ENCODE data around the gene SPATA6. TPM values are rescaled to one million over a fixed set of nuclear protein-coding genes. Genes with fewer than 3 reads are reported as not detected.
"Not testable (repeated sequence)": the region's sequence is repeated elsewhere in the genome, so short reads cannot be mapped to it uniquely, and the experiment has no call there.

SPATA6 gene
- total and polyA plus RNA-seq, 2 of the 13 experiments (the other 11 are each of a cell fraction or from before 2014, with no cell fraction given), result 0.81 to 3.3 TPM

- no peak for TF ChIP-seq SNAPC4 (CRISPR knock-in tag; IDR thresholded peaks at IDR 0.05)
- no peak for TF ChIP-seq NCOA2 (CRISPR knock-in tag; IDR thresholded peaks at IDR 0.05)
- no peak for TF ChIP-seq PHB2 (IDR thresholded peaks at IDR 0.05; ENCODE audit: partially characterized antibody)
Measured at GRCh38 chr1:48480504-48480903, 8.5 kb upstream of the SPATA6 start (continued).

GRCh38 chr1:48480023-48480422 is 8.0 kb upstream of the SPATA6 start:
- H4K20me1 ChIP-seq (ENCODE audit: insufficient read depth, low read length); in situ Hi-C loops (cut with HindIII; ENCODE audit: extremely low pct_ligation_motif_present, low pct_unique_long_range_greater_than_20kb); H3K36me3 ChIP-seq (replicated peaks in 1 of 2; ENCODE audit: control insufficient read depth in 1 of 2, insufficient read depth in 2 of 2, low read length in 2 of 2); H3K27me3 ChIP-seq (ENCODE audit: control insufficient read depth in 1 of 2, insufficient read depth in 2 of 2, low read length in 2 of 2); FAIRE-seq; H2AFZ ChIP-seq (ENCODE audit: low read length); intact Hi-C loops (cut with micrococcal nuclease; ENCODE audit: unreplicated experiment); H3K79me2 ChIP-seq (ENCODE audit: insufficient read depth, low read length); DNase-seq (ENCODE audit: low spot score); H3K4me1 ChIP-seq (ENCODE audit: insufficient read depth, low read length); H3K4me3 ChIP-seq (replicated peaks in 1 of 3; ENCODE audit: insufficient read depth in 1 of 3, low read depth in 2 of 3, low read length in 3 of 3); ATAC-seq; H3K27ac ChIP-seq (ENCODE audit: extremely low read length, insufficient read depth, low read length); H3K9me3 ChIP-seq (ENCODE audit: low read length); CTCF ChIA-PET (ENCODE audit: low intra/inter-chr PET ratio, low total read pairs); BruUV-seq (replicated peaks); POLR2A ChIA-PET; H3K9ac ChIP-seq (ENCODE audit: insufficient read depth, low read depth, low read length); TF ChIP-seq SOX6 (IDR thresholded peaks at IDR 0.05): not testable (repeated sequence)
- 0% methylated on average over 1 of the region's 4 CpGs for WGBS (ENCODE audit: low lambda C conversion rate)
- peak; percentile 52; the same call in 1 of the 2 replicates for TF ChIP-seq BCL6 (CRISPR knock-in tag; IDR thresholded peaks at IDR 0.05)
- peak; percentile 52; the same call in 1 of the 2 replicates for TF ChIP-seq SOX6 (CRISPR knock-in tag; IDR thresholded peaks at IDR 0.05)
- TF ChIP-seq ZNF362 (CRISPR knock-in tag; IDR thresholded peaks at IDR 0.05; ENCODE audit: borderline replicate concordance), result peak; percentile 24; the same call in 1 of the 2 replicates
- peak overlapping the region; percentile 32 for H3K4me2 ChIP-seq (ENCODE audit: low read depth, low read length)

Measured in HepG2 (cell line).